Suprapubic skin (tissue), 3 donors: ENCODE data around the gene PLA2G4B.

ENCODE experiments used
- POLR2AphosphoS5 ChIP-seq, 3 donors: sonication (generic); formaldehyde crosslinking; IDR thresholded peaks; one replicate each; pipeline ENCODE4 v1.6.1; 2017; ENCODE audit warnings: antibody characterized with exemption in 3 of 3
- TF ChIP-seq, protein P1 (sequence below), 2 donors: fragments of 200-600 bp in 1 of 2; fragments of 450-650 bp in 1 of 2; sonication (generic) in 1 of 2; IDR thresholded peaks; one replicate each; pipeline ENCODE4 v1.5.1; 2016 to 2019; ENCODE audit warnings: antibody characterized with exemption in 2 of 2, mild to moderate bottlenecking in 1 of 2, moderate library complexity in 1 of 2

DNA sequence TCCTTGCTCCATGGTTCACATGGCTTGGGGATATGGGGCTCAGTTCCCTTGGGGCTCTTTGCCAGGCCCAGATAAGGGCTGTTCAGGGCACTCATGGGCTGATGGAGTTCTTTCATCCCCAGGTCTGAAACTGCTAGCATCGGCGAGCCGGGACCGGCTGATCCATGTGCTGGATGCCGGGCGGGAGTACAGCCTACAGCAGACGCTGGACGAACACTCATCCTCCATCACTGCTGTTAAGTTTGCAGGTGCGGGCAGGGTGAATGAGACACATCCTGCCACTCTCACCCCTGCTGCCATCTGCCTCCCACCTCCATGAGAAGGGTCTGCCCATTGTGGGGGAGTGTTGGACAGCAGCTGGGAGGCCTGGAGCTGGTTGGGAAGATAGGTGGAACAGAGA lies 21.9 kb upstream of the PLA2G4B start:
- no peak for TF ChIP-seq POLR2AphosphoS5 (IDR thresholded peaks at IDR 0.05)
- TF ChIP-seq, protein P1, sequence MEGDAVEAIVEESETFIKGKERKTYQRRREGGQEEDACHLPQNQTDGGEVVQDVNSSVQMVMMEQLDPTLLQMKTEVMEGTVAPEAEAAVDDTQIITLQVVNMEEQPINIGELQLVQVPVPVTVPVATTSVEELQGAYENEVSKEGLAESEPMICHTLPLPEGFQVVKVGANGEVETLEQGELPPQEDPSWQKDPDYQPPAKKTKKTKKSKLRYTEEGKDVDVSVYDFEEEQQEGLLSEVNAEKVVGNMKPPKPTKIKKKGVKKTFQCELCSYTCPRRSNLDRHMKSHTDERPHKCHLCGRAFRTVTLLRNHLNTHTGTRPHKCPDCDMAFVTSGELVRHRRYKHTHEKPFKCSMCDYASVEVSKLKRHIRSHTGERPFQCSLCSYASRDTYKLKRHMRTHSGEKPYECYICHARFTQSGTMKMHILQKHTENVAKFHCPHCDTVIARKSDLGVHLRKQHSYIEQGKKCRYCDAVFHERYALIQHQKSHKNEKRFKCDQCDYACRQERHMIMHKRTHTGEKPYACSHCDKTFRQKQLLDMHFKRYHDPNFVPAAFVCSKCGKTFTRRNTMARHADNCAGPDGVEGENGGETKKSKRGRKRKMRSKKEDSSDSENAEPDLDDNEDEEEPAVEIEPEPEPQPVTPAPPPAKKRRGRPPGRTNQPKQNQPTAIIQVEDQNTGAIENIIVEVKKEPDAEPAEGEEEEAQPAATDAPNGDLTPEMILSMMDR (IDR thresholded peaks at IDR 0.05) = no peak
